ENCODE measurements around the gene SLC41A1. TPM values are rescaled to one million over a fixed set of nuclear protein-coding genes. Genes with fewer than 3 reads are reported as not detected.

The SLC41A1 gene
- total and polyA plus RNA-seq, 9 of the 15 experiments (the other 6 are each of a cell fraction or from before 2014, with no cell fraction given): 4.1 to 29.3 (median 11.4) TPM

DNA sequence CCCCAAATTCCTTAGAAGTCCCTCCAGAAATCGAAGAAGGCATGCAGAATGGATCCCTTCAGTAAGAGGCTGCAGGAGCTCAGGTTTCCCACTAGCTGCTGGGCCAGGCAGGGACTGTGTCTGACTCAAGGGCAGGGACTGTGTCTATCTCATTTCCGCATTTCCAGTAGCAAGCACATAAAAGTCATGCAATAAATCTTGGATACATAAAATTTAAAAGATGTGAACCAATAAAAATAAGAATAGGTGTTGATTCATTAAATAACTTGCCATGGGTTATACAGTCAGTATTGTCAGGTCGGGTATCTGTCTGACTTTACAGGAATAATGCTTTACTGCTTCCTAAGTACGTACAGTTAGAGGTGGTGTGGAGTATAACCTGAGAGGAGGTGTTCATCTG lies 21.8 kb upstream of the SLC41A1 start:
- intact Hi-C loops (cut with micrococcal nuclease): no loop called here
- Histone ChIP-seq H3K4me1 (replicated peaks in 1 of 2; ENCODE audit: control insufficient read depth in 2 of 2, insufficient read depth in 2 of 2, low read length in 2 of 2) (no peaks in the 10 kb centered on the region; a peak in 2 of 5 replicates), H4K20me1 (replicated peaks; ENCODE audit: control insufficient read depth, insufficient read depth, low read length) (no peaks in the 10 kb centered on the region), H3K4me2 (ENCODE audit: insufficient read depth, low read length) (no peak overlapping the region), H3K9ac (ENCODE audit: insufficient read depth in 1 of 2, low read depth in 2 of 2, low read length in 2 of 2) (no peak overlapping the region), H3K36me3 (ENCODE audit: control insufficient read depth, insufficient read depth, low read length) (no peaks in the 10 kb centered on the region), H3K27me3 (ENCODE audit: control insufficient read depth in 2 of 2, insufficient read depth in 2 of 2, low read length in 2 of 2) (peaks cover 16 to 21% of the 10 kb centered on the region in 2 experiments), H3K9me1 (ENCODE audit: control insufficient read depth, insufficient read depth, low read length) (no peaks in the 10 kb centered on the region), H3K79me2 (ENCODE audit: control insufficient read depth, insufficient read depth, low read length) (no peaks in the 10 kb centered on the region), H2AFZ (ENCODE audit: low read depth, low read length) (no peak overlapping the region), H3K27ac (ENCODE audit: extremely low read depth, low read depth, low read length) (no peak overlapping the region), H3K9me3 (replicated peaks; ENCODE audit: control insufficient read depth, insufficient read depth, low read depth, low read length) (no peaks in the 10 kb centered on the region), H3K4me3 (no peak overlapping the region)
- DNase-seq (ENCODE audit: extremely low read depth in 1 of 4, low spot score in 3 of 4) (no peak), FAIRE-seq (no peak), ATAC-seq (0 out of 3 replicates have a peak, but pooled peaks have one; percentile 42)
- no peak for TF ChIP-seq WHSC1 (IDR thresholded peaks at IDR 0.05; ENCODE audit: low read length)
- no peak for TF ChIP-seq POLR2B (IDR thresholded peaks at IDR 0.05; ENCODE audit: low read depth, partially characterized antibody)
- TF ChIP-seq PHTF2 (CRISPR knock-in tag; IDR thresholded peaks at IDR 0.05): no peak
- TF ChIP-seq, protein P1, sequence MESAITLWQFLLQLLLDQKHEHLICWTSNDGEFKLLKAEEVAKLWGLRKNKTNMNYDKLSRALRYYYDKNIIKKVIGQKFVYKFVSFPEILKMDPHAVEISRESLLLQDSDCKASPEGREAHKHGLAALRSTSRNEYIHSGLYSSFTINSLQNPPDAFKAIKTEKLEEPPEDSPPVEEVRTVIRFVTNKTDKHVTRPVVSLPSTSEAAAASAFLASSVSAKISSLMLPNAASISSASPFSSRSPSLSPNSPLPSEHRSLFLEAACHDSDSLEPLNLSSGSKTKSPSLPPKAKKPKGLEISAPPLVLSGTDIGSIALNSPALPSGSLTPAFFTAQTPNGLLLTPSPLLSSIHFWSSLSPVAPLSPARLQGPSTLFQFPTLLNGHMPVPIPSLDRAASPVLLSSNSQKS (CRISPR knock-in tag; IDR thresholded peaks at IDR 0.05): no peak
- no peak for TF ChIP-seq CHD2 (IDR thresholded peaks at IDR 0.05; ENCODE audit: low read depth, low read length)
- TF ChIP-seq SPI1 (IDR thresholded peaks at IDR 0.05; ENCODE audit: borderline replicate concordance, low read depth, low read length): 0 out of 2 replicates have a peak, but pooled peaks have one; percentile 4
- TF ChIP-seq POLR2A (conservative IDR thresholded peaks at IDR 0.05): no peak
- no peak for TF ChIP-seq CEBPZ (IDR thresholded peaks at IDR 0.05; ENCODE audit: borderline replicate concordance, low read depth, low read length)
- no peak for TF ChIP-seq HOXB6 (CRISPR knock-in tag; IDR thresholded peaks at IDR 0.05; ENCODE audit: borderline replicate concordance)
- in situ Hi-C loops (cut with MboI): no loop called here
- CTCF ChIA-PET (ENCODE audit: low intra/inter-chr PET ratio): no interaction called here
- POLR2A ChIA-PET: interaction anchor here (1.5 kb wide), 1 partner anchor 9 kb away, joined by 3 read pairs; no protein-coding TSS in a partner anchor
- BruUV-seq (replicated peaks): no TSS peak
- WGBS (ENCODE audit: insufficient coverage, low coverage, missing lambda C conversion rate): 11% methylated on average over 4 of the region's 4 CpGs

All from K562 (cell line).